HUDEP-2 (cell line): ENCODE data around the gene STX10.

Source experiments
- DNase-seq, 76 experiments: peaks; one replicate each; lab custom pipeline; 2025; ENCODE audit not compliant: unreplicated experiment in 76 of 76; lab: John Stamatoyannopoulos, UW

STX10 gene

GRCh38 chr19:13102416-13102665 is 47.8 kb downstream of the STX10 start:
- DNase-seq: peak in 1 of 76 experiments; percentile 99

GRCh38 chr19:13101590-13102415 is 48.4 kb downstream of the STX10 start:
- DNase-seq: peak in 5 of 76 experiments; percentile 19 to 58 (median 46)

- DNase-seq: peak in 39 of 76 experiments; percentile 16 to 74 (median 48)
These were observed 49.2 kb downstream of the STX10 start for GRCh38 chr19:13100841-13101589.

GRCh38 chr19:13100031-13100588 is 50.1 kb downstream of the STX10 start:
- DNase-seq: peak in 42 of 76 experiments; percentile 14 to 82 (median 49)

- DNase-seq: peak in 66 of 76 experiments; percentile 28 to 84 (median 72)
These were observed 50.8 kb downstream of the STX10 start for GRCh38 chr19:13099073-13099999.

GRCh38 chr19:13098277-13099072 is 51.7 kb downstream of the STX10 start:
- peak in 61 of 76 experiments; percentile 55 to 97 (median 84) for DNase-seq

- DNase-seq: peak in 70 of 76 experiments; percentile 58 to 97 (median 85)
These were observed 52.5 kb downstream of the STX10 start for GRCh38 chr19:13097463-13098258.

- peak in 20 of 76 experiments; percentile 28 to 61 (median 42) for DNase-seq
These were observed 53.1 kb downstream of the STX10 start for GRCh38 chr19:13097033-13097462.

GRCh38 chr19:13095934-13096927 is 53.9 kb downstream of the STX10 start:
- peak in 64 of 76 experiments; percentile 34 to 89 (median 68) for DNase-seq

- no peak for DNase-seq
These were observed 54.8 kb downstream of the STX10 start for GRCh38 chr19:13095393-13095784.

GRCh38 chr19:13094771-13095392 is 55.3 kb downstream of the STX10 start:
- DNase-seq: peak in 23 of 76 experiments; percentile 24 to 61 (median 40)

GRCh38 chr19:13094106-13094504 is 56.1 kb downstream of the STX10 start:
- DNase-seq: peak in 3 of 76 experiments; percentile 31 to 36 (median 35)
